SHP77 (cell line): ENCODE results near the gene TOP2B.
A peak's percentile ranks its signal among the peaks of the same experiment; 100 is the strongest.

Experiments used
- DNase-seq, 2 experiments: peaks; one replicate each; lab custom pipeline; 2025; lab: John Stamatoyannopoulos, UW

Gene TOP2B, protein sequence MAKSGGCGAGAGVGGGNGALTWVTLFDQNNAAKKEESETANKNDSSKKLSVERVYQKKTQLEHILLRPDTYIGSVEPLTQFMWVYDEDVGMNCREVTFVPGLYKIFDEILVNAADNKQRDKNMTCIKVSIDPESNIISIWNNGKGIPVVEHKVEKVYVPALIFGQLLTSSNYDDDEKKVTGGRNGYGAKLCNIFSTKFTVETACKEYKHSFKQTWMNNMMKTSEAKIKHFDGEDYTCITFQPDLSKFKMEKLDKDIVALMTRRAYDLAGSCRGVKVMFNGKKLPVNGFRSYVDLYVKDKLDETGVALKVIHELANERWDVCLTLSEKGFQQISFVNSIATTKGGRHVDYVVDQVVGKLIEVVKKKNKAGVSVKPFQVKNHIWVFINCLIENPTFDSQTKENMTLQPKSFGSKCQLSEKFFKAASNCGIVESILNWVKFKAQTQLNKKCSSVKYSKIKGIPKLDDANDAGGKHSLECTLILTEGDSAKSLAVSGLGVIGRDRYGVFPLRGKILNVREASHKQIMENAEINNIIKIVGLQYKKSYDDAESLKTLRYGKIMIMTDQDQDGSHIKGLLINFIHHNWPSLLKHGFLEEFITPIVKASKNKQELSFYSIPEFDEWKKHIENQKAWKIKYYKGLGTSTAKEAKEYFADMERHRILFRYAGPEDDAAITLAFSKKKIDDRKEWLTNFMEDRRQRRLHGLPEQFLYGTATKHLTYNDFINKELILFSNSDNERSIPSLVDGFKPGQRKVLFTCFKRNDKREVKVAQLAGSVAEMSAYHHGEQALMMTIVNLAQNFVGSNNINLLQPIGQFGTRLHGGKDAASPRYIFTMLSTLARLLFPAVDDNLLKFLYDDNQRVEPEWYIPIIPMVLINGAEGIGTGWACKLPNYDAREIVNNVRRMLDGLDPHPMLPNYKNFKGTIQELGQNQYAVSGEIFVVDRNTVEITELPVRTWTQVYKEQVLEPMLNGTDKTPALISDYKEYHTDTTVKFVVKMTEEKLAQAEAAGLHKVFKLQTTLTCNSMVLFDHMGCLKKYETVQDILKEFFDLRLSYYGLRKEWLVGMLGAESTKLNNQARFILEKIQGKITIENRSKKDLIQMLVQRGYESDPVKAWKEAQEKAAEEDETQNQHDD (N-terminal part only)

DNA sequence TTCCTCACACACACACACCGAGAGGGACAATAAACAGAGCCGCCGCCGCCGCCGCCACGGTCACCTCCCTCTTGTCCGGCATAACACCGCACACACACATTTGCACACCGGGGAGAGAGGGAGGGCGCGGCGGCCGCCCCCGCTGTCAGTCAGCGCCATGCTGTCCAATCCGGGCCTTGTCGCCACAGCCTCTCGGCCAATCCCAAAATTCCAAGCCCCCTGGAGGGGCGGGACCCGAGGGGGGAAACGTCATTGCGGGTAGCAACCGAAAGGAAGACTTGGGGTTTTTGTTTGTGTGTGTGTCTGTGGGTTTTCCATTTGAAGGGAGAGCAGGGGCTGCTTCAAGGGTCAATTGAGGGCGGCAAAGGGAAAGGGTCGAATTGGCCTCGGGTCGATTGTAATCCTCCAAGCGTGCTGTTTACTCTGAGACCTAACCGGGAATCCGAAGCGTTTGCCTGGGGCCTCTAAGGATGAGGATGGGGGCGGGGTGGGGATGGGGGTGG is at the start of gene TOP2B:
Gene TOP2B (minus strand): TSS at position 96 of the 503 bp plus-strand sequence. CDS start 610 bp downstream, outside the sequence.
- peak; percentile 93 to 94 for DNase-seq

DNA sequence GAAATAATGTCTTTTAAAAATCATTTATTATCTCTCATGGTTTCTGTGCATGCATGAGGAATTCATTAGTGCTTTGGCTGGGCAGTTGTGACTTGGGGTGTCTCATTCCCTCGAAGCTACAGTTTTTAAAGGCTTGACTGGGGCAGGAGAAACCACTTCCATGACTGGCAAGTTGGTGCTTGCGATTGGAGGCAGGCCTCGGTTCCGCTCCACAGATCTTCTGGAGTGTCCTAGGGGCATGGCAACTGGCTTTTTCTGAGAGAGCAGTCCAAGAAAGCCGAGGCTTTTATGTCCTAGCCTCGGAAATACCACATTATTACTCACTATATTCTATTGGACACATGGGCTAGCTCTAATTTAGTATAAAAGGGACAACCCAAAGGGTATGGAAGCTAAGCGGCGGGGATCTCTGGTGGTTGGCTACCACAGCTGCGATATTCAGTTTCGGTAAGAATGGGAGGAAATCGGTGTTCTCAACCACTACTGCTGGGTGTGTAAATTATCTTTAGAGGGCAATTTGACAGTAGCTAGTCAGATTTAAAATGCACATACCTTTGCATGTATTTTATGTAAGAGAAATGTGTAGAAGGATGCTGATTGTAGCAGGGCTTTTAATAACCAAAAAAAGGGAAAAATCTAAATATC is 48.8 kb upstream of the TOP2B start:
- no peak for DNase-seq

DNA sequence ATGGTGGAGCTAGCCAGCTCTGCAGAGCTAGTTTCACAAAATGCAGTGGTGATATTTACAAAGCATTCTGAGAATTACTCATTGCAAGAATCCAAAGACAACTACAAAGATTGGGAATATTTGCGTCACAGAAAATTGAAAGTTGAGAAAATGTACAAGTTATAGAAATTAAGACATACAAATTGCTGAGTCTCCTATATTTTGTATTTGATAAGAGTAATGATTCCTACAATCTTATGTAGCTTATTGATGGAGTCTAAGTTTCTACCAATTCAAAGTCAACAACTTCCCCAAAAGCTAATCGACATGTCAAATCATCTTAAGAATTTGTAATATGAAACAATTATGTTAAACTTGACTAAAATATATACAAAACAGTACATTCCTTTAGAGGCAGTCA is 46.4 kb upstream of the TOP2B start:
- DNase-seq: no peak

DNA sequence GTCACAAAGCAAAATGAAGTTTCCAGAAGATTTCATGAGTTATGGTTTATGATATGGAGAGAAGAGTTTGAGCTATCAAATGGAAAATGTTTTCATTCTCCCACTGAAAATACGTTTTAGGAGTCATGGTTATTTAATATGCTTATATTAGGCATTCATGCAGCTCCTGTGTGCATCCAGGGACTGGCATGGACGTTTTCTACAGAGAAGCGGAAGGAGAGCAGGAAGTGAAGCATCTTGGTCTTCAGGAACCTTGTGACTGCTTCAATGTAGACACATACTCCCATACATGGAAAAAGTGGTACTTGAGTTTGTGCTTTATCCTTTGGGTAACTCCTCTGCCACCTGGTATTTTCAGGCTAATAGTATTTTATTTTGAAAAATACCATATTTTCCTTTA is 43.3 kb upstream of the TOP2B start:
- DNase-seq: no peak

DNA sequence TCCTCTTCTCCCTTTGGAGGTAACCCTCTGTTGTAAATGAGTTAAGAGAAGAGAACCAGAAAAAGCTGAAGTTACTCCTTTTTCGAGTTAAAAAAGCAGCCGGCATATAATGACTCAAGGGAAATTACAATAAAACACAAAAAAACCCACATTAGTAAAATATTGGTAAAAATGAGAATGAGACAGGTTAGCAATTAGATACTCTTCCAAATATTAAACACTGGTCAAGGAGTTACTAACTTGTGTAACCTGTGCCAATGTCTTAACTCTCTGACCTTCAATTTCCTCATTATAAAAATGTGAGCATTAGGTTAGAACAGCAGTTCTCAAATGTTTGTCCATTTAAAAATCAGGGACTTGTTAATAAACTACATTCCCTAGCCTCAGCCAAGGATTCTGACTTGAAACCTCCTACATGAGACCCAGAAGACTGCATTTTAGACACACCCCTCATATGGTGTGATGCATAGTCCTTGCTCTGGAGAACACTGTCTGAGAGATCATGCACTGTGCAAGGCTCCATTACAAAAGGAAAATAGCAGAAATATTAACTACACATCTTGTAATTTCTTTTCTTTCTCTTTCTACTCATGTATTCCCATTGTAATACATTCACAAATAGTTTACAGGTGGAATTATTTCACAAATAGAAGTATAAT is 42.7 kb upstream of the TOP2B start:
- no peak for DNase-seq

DNA sequence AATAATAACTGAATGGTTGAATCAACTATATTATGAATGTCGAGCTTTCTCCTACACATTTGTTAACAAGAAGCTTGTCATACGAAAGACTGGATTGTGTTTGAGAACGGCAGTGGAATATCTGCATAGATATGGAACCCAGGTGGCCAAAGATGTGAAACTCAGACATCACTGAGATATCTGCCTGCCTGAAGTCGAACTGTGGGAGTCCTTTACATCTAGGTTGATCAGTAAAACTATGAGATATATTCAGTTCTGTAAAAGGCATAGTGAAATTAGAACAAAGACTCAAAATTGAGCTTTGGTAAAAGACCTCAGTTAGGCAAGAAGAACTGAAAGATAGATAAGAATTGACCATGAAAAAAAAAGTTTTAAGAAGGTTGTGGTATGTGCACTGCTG is 41.5 kb upstream of the TOP2B start:
- no peak for DNase-seq

DNA sequence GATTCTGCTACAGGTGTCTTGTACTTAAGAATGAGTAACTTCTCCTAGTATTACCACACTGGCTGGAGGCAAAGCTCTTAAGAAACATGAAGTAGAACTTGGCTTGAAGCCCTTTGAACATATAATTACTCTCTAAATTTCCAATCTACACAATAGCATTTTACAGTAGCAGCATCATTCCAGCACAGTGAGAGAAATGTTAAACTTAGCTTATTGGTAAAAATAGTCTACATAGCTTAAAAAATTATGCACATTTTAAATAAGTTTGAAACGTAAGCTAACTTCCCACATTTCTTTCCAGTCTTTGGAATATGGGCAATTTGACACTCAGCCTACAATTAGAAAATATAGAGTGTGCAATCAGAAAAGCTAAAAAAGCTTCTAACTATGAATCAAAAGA is 32.8 kb upstream of the TOP2B start:
- no peak for DNase-seq

DNA sequence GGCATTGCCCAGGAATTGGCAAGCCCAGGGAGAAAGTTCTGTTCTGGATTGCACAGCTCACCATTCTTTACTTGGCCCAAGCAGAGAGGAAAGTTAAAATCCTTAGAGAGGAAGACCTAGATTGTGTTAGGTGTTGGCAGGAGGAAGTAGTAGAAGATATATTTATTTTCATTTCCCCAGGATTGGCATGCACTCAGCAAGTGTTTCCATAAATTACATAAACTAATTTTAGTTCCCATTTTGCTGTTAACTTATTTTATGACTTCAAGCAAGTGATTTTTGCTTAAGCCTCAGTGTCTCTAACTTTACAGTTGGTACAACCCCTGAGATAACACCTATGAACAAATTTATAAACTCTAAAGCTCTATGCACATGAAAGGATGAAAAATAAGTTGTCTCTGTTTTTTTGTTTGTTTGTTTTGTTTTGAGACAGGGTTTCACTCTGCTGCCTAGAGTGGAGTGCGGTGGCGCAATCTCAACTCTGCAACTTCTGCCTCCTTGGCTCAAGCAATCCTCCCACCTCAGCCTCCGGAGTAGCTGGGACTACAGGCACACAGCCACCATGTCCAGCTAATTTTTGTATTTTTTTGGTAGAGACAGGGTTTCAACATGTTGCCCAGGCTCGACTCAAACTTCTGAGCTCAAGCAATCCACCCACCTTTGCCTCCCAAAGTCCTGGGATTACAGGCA is 31.2 kb upstream of the TOP2B start:
- no peak for DNase-seq

DNA sequence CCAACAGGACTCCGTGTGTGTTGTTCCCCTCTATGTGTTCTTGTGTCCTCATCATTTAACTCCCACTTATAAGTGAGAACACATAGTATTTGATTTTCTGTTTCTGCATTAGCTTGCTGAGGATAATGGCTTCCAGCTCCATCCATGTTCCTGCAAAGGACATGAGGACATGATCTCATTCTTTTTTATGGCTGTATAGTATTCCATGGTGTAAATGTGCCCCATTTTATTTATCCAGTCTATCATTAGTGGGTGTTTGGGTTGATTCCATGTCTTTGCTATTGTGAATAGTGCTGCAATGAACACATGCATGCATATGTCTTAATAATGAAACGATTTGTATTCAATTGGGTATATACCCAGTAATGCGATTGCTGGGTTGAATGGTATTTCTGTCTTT is 28.5 kb upstream of the TOP2B start:
- DNase-seq: no peak

DNA sequence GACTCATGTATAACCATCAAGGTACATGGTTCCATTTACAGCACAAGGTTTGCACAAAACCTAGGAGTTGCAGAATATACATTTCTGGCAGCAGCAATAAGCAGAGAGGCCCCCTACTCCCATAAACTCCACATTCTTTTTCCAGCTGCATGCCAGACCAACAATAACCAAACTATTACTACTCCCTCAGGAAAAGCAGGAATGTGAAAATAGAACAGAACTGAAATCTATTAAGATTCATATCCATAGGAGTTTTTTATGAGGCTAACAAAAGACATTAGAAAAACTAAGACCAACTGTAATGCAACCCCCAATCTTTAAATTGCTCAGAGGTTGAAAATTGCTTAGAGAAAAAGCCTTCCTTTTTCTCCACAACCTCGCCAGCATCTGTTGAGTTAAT is 27.6 kb upstream of the TOP2B start:
- DNase-seq: no peak

DNA sequence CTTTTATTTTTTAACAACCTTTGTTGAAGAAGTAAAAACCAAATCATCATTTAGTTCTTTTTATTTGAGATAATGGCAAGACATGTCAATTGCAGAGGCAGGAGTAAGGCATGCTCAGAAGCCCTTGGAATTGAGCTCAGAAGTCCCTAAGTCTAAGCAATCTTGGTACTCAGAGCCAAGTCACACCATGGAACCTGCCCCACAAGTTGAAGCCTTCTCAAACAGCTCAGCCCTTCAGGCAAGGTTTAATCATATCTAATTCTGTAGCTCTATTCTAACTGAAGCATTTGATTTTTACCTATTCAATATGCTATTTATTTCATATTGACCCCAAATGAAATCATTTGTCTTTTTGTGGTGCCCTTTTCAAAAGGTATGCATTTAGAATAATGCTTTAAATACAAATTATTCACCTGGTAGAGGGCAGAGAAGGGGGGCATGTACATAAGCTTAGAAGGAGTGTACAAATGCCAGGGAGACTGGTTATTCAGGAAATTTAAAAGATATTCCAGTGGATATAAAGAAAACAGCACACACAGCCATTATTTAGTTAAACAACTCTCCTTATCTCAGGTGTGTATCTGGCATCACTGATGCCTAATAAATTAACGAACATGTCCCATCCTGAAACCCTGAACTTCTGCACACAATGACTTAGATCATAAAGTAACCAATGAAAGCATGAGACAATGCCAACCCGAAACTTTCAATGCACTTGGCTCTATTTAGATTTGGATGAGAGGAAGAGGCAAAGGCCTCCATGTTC is 26.2 kb upstream of the TOP2B start:
- DNase-seq: no peak

DNA sequence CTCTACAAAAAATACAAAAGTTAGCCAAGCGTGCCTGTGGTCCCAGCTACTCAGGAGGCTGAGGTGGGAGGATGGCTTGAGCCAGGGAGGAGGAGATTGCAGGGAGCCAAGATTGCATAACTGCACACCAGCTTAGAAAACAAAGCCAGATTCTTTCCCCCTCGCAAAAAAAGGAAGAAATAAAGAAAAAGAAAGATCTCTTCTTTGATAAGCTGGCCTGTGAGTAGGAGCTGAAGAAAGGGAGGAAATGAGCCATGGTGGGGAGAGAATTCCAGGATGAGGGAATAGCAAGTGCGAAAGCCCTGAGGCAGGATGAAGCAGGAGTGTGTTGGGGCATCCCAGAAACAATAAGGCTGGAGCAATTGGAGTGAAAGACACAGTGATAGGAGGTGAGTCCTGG is 24.5 kb upstream of the TOP2B start:
- no peak for DNase-seq

DNA sequence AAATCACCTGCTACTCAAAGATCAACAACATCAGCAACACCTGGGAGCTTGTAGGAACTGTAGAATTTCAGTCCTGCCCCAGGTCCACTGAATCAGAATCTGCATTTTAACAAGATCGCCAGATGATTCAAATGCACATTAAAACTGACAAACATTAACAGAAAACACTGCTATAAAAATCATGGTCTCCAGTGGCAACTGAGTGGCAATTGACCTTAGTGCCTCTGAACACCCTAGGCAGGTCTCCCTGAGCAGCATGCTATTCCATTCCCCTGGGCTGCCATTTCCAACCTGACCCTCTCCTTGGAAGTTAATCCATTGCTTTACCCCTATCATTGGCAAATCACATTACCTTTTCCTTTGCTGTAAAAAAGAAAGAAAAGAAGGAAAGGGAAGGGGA is 23.0 kb upstream of the TOP2B start:
- DNase-seq: no peak

DNA sequence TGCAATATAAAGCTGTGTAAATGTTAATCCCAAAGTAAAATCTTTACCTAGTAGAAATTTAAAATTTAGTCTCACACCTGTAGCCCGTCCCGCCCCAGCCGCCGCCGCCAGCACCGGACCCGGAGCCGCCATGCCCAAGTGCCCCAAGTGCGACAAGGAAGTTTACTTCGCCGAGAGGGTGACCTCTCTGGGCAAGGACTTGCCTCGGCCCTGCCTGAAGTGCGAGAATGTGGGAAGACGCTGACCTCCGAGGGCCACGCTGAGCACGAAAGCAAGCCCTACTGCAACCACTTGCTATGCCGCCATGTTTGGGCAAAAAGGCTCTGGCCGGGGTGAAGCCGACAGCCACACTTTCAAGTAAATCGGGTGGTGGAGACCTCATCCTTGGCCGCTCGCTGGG is 22.1 kb upstream of the TOP2B start:
- no peak for DNase-seq

DNA sequence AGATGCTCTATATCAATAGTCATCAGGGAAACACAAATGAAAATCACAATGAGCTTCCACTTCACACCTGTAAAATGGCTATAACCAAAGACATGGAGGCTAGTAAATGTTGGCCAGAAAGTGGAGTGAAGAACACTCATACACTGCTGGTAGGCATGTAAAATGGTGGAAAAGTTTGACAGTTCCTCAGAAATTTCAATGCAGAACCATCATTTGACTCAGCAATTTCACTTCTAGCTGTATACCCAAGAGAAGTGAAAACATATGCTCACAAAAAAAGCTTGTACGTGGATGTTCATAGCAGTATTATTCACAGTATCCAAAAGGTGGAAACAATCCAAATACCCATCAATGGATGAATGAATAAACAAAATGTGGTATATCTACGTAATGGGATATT is 19.2 kb upstream of the TOP2B start:
- DNase-seq: no peak

DNA sequence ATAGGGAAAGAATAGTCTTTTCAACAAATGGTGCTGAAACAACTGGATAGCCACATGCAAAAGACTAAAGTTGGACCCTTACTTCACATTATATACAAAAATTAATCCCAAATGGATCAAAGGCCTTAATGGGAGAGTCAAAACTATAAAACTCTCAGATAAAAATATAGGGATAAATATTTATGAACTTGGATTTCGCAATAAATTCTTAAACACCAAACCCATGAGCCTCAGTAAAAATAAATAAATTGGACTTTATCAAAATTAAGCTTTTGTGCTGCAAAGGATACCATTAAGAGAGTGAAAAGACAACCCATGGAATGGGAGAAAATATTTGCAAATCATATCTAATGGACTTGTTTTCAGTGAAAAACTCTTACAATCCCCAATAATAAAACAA is 18.7 kb upstream of the TOP2B start:
- DNase-seq: no peak

DNA sequence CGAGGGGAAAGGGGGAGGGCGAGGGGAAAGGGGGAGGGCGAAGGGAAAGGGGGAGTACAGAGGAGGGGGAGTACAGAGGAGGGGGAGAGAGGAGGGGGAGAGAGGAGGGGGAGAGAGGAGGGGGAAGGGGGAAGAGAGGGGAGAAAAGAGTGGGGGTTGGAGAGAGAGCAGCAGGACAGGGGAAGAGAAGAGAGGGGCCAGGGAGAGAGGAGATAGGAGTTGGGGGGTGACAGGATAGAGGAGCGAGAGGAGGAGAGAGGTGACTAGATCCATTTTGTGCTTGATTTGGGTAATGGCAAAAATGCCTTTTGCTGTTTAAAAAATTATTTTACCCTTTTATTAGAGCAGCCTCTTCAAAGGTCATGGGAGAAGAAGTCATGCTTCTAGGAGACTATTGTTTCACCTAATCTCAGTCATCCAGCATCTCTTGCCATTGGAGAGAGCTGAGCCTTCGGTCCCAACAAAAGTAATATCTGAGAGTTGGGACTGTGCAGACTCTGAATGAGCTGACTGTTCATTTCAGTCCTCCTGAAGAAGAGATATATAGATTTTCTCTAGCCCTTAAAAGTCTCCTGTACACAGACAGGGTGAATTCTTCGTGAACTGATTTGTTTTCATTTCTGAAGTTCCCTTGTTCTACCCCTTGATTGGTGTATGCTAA is 15.1 kb upstream of the TOP2B start:
- no peak for DNase-seq

DNA sequence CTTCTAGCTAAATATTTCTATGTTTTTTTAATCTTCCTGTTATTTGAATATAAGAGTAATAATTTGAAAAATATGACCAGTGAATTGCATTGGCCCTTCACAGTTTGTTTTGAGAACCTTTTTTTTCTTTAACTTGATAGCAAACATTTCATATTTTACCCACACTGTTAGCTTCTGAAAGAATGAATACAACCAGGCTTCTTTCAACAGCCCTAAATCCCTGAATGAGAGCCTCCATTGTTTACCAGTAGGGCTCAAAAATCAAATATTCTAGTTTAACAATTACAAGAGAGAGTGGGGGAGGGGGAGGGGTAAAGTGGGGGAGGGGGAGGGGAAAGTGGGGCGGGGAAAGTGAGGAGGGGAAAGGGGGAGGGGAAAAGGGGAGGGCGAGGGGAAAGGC is 14.5 kb upstream of the TOP2B start:
- no peak for DNase-seq

DNA sequence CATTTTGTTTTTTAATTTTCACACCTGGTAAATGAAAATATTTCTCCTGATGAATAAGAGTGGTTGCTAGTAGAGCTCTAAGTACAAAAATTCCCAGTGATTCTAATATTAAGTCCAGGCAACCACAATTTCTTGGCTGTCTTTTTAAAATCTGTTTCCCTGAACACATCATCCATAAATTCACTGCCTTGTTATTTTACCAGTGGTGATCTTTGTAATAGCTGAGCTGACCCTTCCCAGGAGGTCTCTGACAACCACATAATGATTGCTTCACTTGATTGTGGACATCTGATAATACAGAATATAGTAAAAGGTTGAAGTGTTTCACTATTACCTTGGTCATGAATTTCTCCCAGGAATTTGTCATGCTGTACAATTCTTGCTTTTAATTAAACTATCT is 13.9 kb upstream of the TOP2B start:
- no peak for DNase-seq

DNA sequence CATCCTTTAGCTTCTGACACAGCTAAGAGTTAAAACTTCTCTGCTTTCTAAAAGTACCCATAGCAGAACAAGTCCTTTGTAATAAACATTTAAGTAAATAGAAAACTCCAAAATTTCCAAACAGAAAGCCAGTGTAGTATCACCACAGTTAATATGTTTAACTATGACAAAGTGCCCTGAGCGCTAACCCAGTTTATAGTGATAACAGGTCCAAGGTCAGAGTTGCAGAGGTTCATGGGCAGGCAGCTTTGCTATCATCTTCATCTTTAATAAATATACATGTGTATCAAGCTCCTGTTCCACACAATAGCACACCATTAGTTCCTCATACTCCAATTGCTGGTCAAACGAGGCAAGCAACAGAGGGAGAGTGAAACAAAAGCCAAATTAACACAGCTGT is 12.4 kb upstream of the TOP2B start:
- DNase-seq: no peak
